ENCODE data around the gene STK11IP. TPM values are rescaled to one million over a fixed set of nuclear protein-coding genes. Genes with fewer than 3 reads are reported as not detected.

The STK11IP gene
- total RNA-seq (10 to 100 TPM; 33.6 to 46.4 (median 42.6) TPM), polyA plus RNA-seq (10 to 100 TPM in 1 of 2 donors, 1 to 10 TPM in 1; 6.8 to 13.0 TPM), total RNA-seq (41.5 reads per million, percentile 67 among the genes with 10 or more reads in this experiment)

GRCh38 chr2:219597552-219598307 is at the start of gene STK11IP:
TSS of gene STK11IP (plus strand) at chr2:219597857. CDS start at chr2:219598120, 263 bp downstream.
- ATAC-seq (peak; percentile 91), DNase-seq (peak; percentile 76 to 91 (median 87))
- Histone ChIP-seq H3K4me3 (ENCODE audit: low read length) (peak within 1 kb of the TSS; percentile 86), H3K9me3 (ENCODE audit: control insufficient read depth in 2 of 3, low read length in 3 of 3) (no peaks in the 10 kb centered on the region), H3K27me3 (ENCODE audit: control insufficient read depth in 2 of 2, insufficient read depth in 2 of 2, low read length in 2 of 2) (no peaks in the 10 kb centered on the region), H3K27ac (ENCODE audit: low read depth, low read length) (peak within 1 kb of the TSS; percentile 80), H3K36me3 (ENCODE audit: control insufficient read depth in 2 of 3, insufficient read depth in 3 of 3, low read length in 3 of 3) (peaks cover 0 to 26% (median 0%) of the 10 kb centered on the region in 3 experiments), H3K4me1 (ENCODE audit: control insufficient read depth in 2 of 2, insufficient read depth in 2 of 2, low read length in 2 of 2) (peaks cover 5 to 15% of the 10 kb centered on the region in 2 donors)
- Mint-ChIP-seq H3K27ac (peak within 1 kb of the TSS; percentile 93 to 98 (median 94)), H3K9me3 (no peaks in the 10 kb centered on the region), H3K36me3 (peaks cover 2 to 19% (median 16%) of the 10 kb centered on the region in 5 donors), H3K4me1 (peaks cover 14 to 30% (median 21%) of the 10 kb centered on the region in 7 donors), H3K4me3 (peak within 1 kb of the TSS; percentile 89 to 99 (median 96)), H3K27me3 (peaks cover 3 to 10% (median 6%) of the 10 kb centered on the region in 5 donors)
- ChIA-PET CTCF (interaction anchor here (1.2 to 1.5 kb wide), 4 partner anchors 44 to 56 kb away, joined by 3 to 9 read pairs (median 4); partner anchors contain the start of genes CHPF and TMEM198), POLR2A (interaction anchor here (0.8 kb wide), 1 partner anchor 27 kb away, joined by 5 read pairs; the partner anchor contains the start of gene OBSL1)
- intact Hi-C loops (cut with micrococcal nuclease) = loop anchor here (1.0 to 5.0 kb wide), 14 partner anchors 45 to 925 kb away; partner anchors contain the start of genes CHPF (in 2 of the 2), GLB1L (in 2 of the 2), GMPPA (in 2 of the 2) and STK16 (in 2 of the 2)

- intact Hi-C loops (cut with micrococcal nuclease) = no loop called here
- POLR2A ChIA-PET = interaction anchor here (1.4 kb wide), 1 partner anchor 11 kb away, joined by 3 read pairs; no protein-coding TSS in a partner anchor
- no peaks in the 10 kb centered on the region for H3K9me3 ChIP-seq (ENCODE audit: control insufficient read depth in 2 of 3, low read length in 3 of 3)
Measured at GRCh38 chr2:219548990-219549389, 48.7 kb upstream of the STK11IP start.

GRCh38 chr2:219549619-219550018 is 48.0 kb upstream of the STK11IP start:
- Mint-ChIP-seq H3K36me3 (no peaks in the 10 kb centered on the region), H3K27ac (no peak overlapping the region), H3K4me1 (peaks cover 8 to 24% (median 13%) of the 10 kb centered on the region in 7 donors), H3K9me3 (no peaks in the 10 kb centered on the region), H3K27me3 (peaks cover 0 to 47% (median 26%) of the 10 kb centered on the region in 5 donors), H3K4me3 (no peak overlapping the region)
- ATAC-seq = no peak
- Histone ChIP-seq H3K4me3 (ENCODE audit: low read length) (no peak overlapping the region), H3K27me3 (ENCODE audit: control insufficient read depth in 2 of 2, insufficient read depth in 2 of 2, low read length in 2 of 2) (peaks cover 3 to 17% of the 10 kb centered on the region in 2 donors), H3K9me3 (ENCODE audit: control insufficient read depth in 2 of 3, low read length in 3 of 3) (no peaks in the 10 kb centered on the region), H3K36me3 (ENCODE audit: control insufficient read depth in 2 of 3, insufficient read depth in 3 of 3, low read length in 3 of 3) (no peaks in the 10 kb centered on the region), H3K27ac (ENCODE audit: low read depth, low read length) (no peak overlapping the region), H3K4me1 (ENCODE audit: control insufficient read depth in 2 of 2, insufficient read depth in 2 of 2, low read length in 2 of 2) (peaks cover 5 to 13% of the 10 kb centered on the region in 2 donors)
- CTCF ChIA-PET = no interaction called here
- intact Hi-C loops (cut with micrococcal nuclease) = no loop called here
- no peak for DNase-seq
- POLR2A ChIA-PET = interaction anchor here (1.4 kb wide), 1 partner anchor 10 kb away, joined by 3 read pairs; no protein-coding TSS in a partner anchor

More at GRCh38 chr2:219548990-219549389, 48.7 kb upstream of the STK11IP start:
- Mint-ChIP-seq H3K9me3 (peaks cover 0 to 3% (median 0%) of the 10 kb centered on the region in 11 donors), H3K36me3 (no peaks in the 10 kb centered on the region), H3K27me3 (peaks cover 0 to 50% (median 23%) of the 10 kb centered on the region in 5 donors), H3K4me3 (peak overlapping the region in 1 of 10 donors; percentile 8), H3K27ac (no peak overlapping the region), H3K4me1 (peaks cover 14 to 28% (median 19%) of the 10 kb centered on the region in 7 donors)
- Histone ChIP-seq H3K36me3 (ENCODE audit: control insufficient read depth in 2 of 3, insufficient read depth in 3 of 3, low read length in 3 of 3) (no peaks in the 10 kb centered on the region), H3K27ac (ENCODE audit: low read depth, low read length) (no peak overlapping the region), H3K27me3 (ENCODE audit: control insufficient read depth in 2 of 2, insufficient read depth in 2 of 2, low read length in 2 of 2) (peaks cover 2 to 14% of the 10 kb centered on the region in 2 donors), H3K4me1 (ENCODE audit: control insufficient read depth in 2 of 2, insufficient read depth in 2 of 2, low read length in 2 of 2) (peaks cover 5 to 13% of the 10 kb centered on the region in 2 donors), H3K4me3 (ENCODE audit: low read length) (no peak overlapping the region)
- DNase-seq (no peak), ATAC-seq (no peak)
- CTCF ChIA-PET = no interaction called here

- Histone ChIP-seq H3K9me3 (ENCODE audit: control insufficient read depth in 2 of 3, low read length in 3 of 3) (no peaks in the 10 kb centered on the region), H3K27me3 (ENCODE audit: control insufficient read depth in 2 of 2, insufficient read depth in 2 of 2, low read length in 2 of 2) (peaks cover 3 to 17% of the 10 kb centered on the region in 2 donors), H3K4me1 (ENCODE audit: control insufficient read depth in 2 of 2, insufficient read depth in 2 of 2, low read length in 2 of 2) (peaks cover 5 to 13% of the 10 kb centered on the region in 2 donors), H3K4me3 (ENCODE audit: low read length) (peak overlapping the region; percentile 57), H3K36me3 (ENCODE audit: control insufficient read depth in 2 of 3, insufficient read depth in 3 of 3, low read length in 3 of 3) (no peaks in the 10 kb centered on the region), H3K27ac (ENCODE audit: low read depth, low read length) (no peak overlapping the region)
- ChIA-PET CTCF (no interaction called here), POLR2A (interaction anchor here (0.6 to 1.6 kb wide), 3 partner anchors 8 to 102 kb away, joined by 3 to 6 read pairs (median 4); partner anchors contain the start of genes CHPF and TMEM198)
- Mint-ChIP-seq H3K4me3 (peak overlapping the region; percentile 60 to 85 (median 78)), H3K27me3 (peaks cover 0 to 45% (median 32%) of the 10 kb centered on the region in 5 donors), H3K9me3 (no peaks in the 10 kb centered on the region), H3K36me3 (no peaks in the 10 kb centered on the region), H3K27ac (peak overlapping the region in 4 of 9 donors; percentile 14 to 59 (median 54)), H3K4me1 (peaks cover 5 to 20% (median 8%) of the 10 kb centered on the region in 7 donors)
- intact Hi-C loops (cut with micrococcal nuclease) = loop anchor here (1.0 to 2.0 kb wide), 4 partner anchors 8 to 53 kb away; partner anchors contain the start of genes CHPF (in 2 of the 2), GMPPA (in 2 of the 2) and STK11IP (in 2 of the 2)
- ATAC-seq (peak; percentile 1), DNase-seq (peak in 6 of 9 donors; percentile 17 to 38 (median 26))
Measured at GRCh38 chr2:219551441-219552381, 45.9 kb upstream of the STK11IP start.

GRCh38 chr2:219552382-219553167 is 45.1 kb upstream of the STK11IP start:
- no peaks in the 10 kb centered on the region for H3K36me3 ChIP-seq (ENCODE audit: control insufficient read depth in 2 of 3, insufficient read depth in 3 of 3, low read length in 3 of 3)
- H3K27me3 Mint-ChIP-seq = peaks cover 0 to 48% (median 33%) of the 10 kb centered on the region in 5 donors
- peak overlapping the region in 3 of 9 donors; percentile 14 to 59 (median 48) for H3K27ac Mint-ChIP-seq

More at GRCh38 chr2:219552382-219553167, 45.1 kb upstream of the STK11IP start:
- Histone ChIP-seq H3K4me3 (ENCODE audit: low read length) (peak overlapping the region; percentile 57), H3K27ac (ENCODE audit: low read depth, low read length) (no peak overlapping the region), H3K27me3 (ENCODE audit: control insufficient read depth in 2 of 2, insufficient read depth in 2 of 2, low read length in 2 of 2) (peaks cover 3 to 17% of the 10 kb centered on the region in 2 donors), H3K4me1 (ENCODE audit: control insufficient read depth in 2 of 2, insufficient read depth in 2 of 2, low read length in 2 of 2) (peaks cover 5 to 13% of the 10 kb centered on the region in 2 donors), H3K9me3 (ENCODE audit: control insufficient read depth in 2 of 3, low read length in 3 of 3) (no peaks in the 10 kb centered on the region)
- Mint-ChIP-seq H3K4me1 (peaks cover 5 to 20% (median 8%) of the 10 kb centered on the region in 7 donors), H3K36me3 (no peaks in the 10 kb centered on the region), H3K9me3 (no peaks in the 10 kb centered on the region), H3K4me3 (peak overlapping the region; percentile 60 to 85 (median 78))
- ChIA-PET POLR2A (interaction anchor here (0.6 to 1.6 kb wide), 4 partner anchors 9 to 101 kb away, joined by 3 to 6 read pairs (median 4); partner anchors contain the start of genes CHPF and TMEM198), CTCF (no interaction called here)
- ATAC-seq (peak; percentile 94), DNase-seq (peak; percentile 62 to 89 (median 73))
- intact Hi-C loops (cut with micrococcal nuclease) = loop anchor here (1.0 to 2.0 kb wide), 4 partner anchors 9 to 54 kb away; partner anchors contain the start of genes CHPF (in 2 of the 2), GMPPA (in 2 of the 2) and STK11IP (in 2 of the 2)
